ENCODE results near the gene BCR. TPM values are rescaled to one million over a fixed set of nuclear protein-coding genes. Genes with fewer than 3 reads are reported as not detected.

Gene BCR
- total RNA-seq, 1 donor from 2014 or later, result 69.0 TPM

DNA sequence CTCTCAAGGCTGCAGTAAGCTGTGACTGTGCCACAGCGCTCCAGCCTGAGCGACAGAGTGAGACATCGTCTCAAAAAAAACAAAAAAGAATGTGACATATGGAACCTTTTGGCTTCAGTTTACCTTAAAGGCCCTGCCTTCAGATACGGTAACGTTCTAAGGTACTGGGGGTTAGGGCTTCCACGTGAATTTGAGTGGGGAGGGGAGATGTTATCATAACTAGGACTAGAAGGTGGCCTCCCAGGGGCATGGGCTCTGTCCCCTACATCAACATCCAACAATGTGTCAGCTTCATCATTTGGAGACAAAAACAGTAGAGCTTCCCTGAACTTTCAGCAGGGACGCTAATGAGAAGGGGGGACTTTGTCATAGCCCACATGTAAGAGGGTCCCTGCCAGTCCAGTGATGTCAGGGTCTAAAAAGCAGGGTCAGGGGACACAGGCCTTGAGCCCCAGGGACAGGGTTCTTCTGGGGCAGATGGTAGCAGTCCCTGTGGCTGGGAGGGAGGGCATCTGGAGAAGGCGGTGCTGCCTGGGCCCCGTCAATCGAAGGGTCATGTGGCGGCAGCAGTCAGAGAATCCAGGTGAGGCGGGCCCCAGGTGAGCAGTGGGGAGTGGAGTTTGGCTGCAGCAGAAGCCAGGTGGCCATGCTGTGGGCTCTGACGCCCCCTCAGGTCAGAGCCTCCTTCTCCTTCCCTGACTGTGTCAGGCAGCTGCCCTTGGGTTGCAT lies 79.8 kb downstream of the BCR start:
- H3K4me3 ChIP-seq (ENCODE audit: low read depth, low read length), result no peak overlapping the region
- DNase-seq (ENCODE audit: low read depth), result no peak
- no peak for TF ChIP-seq CTCF (conservative IDR thresholded peaks at IDR 0.05; ENCODE audit: low read depth, low read length)

GRCh38 chr22:23260645-23261581 lies 80.6 kb downstream of the BCR start:
- no peak for TF ChIP-seq CTCF (conservative IDR thresholded peaks at IDR 0.05; ENCODE audit: low read depth, low read length)
- no peak overlapping the region for H3K4me3 ChIP-seq (ENCODE audit: low read depth, low read length)
- no peak for DNase-seq (ENCODE audit: low read depth)

DNA sequence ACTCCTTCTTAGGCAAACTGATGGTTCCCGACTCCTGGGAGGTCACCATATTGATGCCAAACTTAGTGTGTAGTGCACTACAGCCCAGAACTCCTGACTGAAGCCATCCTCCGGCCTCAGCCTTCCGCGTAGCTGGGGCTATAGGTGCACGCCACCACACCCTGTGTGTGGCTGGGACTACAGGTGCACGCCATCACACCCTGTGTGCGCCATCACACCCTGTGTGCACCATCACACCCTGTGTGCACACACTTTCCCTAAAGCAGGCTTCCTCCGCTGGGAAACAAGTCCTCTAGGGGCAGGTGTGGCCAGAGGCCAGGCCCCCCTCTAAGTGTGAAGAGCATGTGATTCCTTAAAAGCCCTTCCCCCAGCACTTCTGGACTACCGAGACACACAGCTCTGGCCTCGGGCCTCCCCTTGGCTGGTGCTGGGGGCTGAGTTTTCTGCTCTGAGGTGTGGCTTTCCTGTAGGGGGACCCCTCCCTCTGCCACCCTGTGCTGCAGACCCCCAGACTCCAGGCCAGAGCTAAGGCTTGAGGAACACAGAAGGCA lies 81.7 kb downstream of the BCR start:
- DNase-seq (ENCODE audit: low read depth), result no peak
- no peak for TF ChIP-seq CTCF (conservative IDR thresholded peaks at IDR 0.05; ENCODE audit: low read depth, low read length)
- H3K4me3 ChIP-seq (ENCODE audit: low read depth, low read length), result no peak overlapping the region

- no peak overlapping the region for H3K4me3 ChIP-seq (ENCODE audit: low read depth, low read length)
- DNase-seq (ENCODE audit: low read depth), result no peak
- no peak for TF ChIP-seq CTCF (conservative IDR thresholded peaks at IDR 0.05; ENCODE audit: low read depth, low read length)
These were observed 82.4 kb downstream of the BCR start for GRCh38 chr22:23262518-23263332.

- no peak overlapping the region for H3K4me3 ChIP-seq (ENCODE audit: low read depth, low read length)
- no peak for TF ChIP-seq CTCF (conservative IDR thresholded peaks at IDR 0.05; ENCODE audit: low read depth, low read length)
- no peak for DNase-seq (ENCODE audit: low read depth)
These were observed 83.6 kb downstream of the BCR start for GRCh38 chr22:23263651-23264555.
